A549 (cell line): ENCODE measurements around the gene TCAIM. TPM values are rescaled to one million over a fixed set of nuclear protein-coding genes. Genes with fewer than 3 reads are reported as not detected.

Experiments used
- ATAC-seq, 2 experiments: fragments of 200-7000 bp in 1 of 2; fragments of >200 bp in 1 of 2; cut with Nextera tagmentation in 1 of 2; cut with Tn5 transposase in 1 of 2; 3 replicates each; pipeline versions ENCODE4 v1.8.0 to v1.9.1; 2018 to 2020; ENCODE audit warnings: mild to moderate bottlenecking in 1 of 2, moderate library complexity in 1 of 2
- CTCF ChIA-PET: fragments of 300-600 bp; sonication (Branson Sonifier 250); formaldehyde crosslinking; extraction: SDS; loops from one replicate; lab custom pipeline; 2021; ENCODE audit warnings: antibody characterized with exemption, inconsistent platforms; lab: Yijun Ruan, JAX
- POLR2A ChIA-PET: fragments of 350-600 bp; formaldehyde crosslinking; extraction: SDS; loops from one replicate; lab custom pipeline; 2021; ENCODE audit warnings: antibody characterized with exemption, inconsistent platforms; lab: Yijun Ruan, JAX
- DNase-seq, 2 experiments: peaks; one replicate each; pipeline versions ENCODE4 v3.0.0 to v3.0.0-alpha.2; 2011 to 2016; ENCODE audit warnings: low read depth in 1 of 2, low spot score in 1 of 2
- FAIRE-seq: peaks from 2 replicates; lab custom pipeline; 2011; peaks lifted over from hg19 to GRCh38; lab: Jason Lieb, UNC
- H3K27ac ChIP-seq, 2 experiments: fragments of >200 bp; sonication (Bioruptor Twin); formaldehyde crosslinking; 3 replicates each; pipeline ENCODE4 v1.5.1; 2016 to 2017
- H3K4me1 ChIP-seq: fragments of >200 bp; sonication (Bioruptor Twin); formaldehyde crosslinking; 3 replicates; pipeline ENCODE4 v1.6.1; 2016
- H3K4me2 ChIP-seq: fragments of >200 bp; sonication (Bioruptor Twin); formaldehyde crosslinking; 3 replicates; pipeline ENCODE4 v1.6.1; 2016
- H3K4me3 ChIP-seq: fragments of >200 bp; sonication (Bioruptor Twin); formaldehyde crosslinking; 3 replicates; pipeline ENCODE4 v1.5.1; 2016
- H3K9me3 ChIP-seq: fragments of >200 bp; sonication (Bioruptor Twin); formaldehyde crosslinking; 3 replicates; pipeline ENCODE4 v1.6.1; 2016
- E2F6 ChIP-seq: IDR thresholded peaks from 2 replicates; pipeline ENCODE4 v1.6.1; 2012; ENCODE audit warnings: low read depth, borderline replicate concordance
- EHMT2 ChIP-seq: fragments of 200-600 bp; sonication (generic); IDR thresholded peaks from 2 replicates; pipeline ENCODE4 v1.6.1; 2016; ENCODE audit warnings: antibody characterized with exemption, low read depth, mild to moderate bottlenecking, moderate library complexity
- ESRRA ChIP-seq: fragments of 150-350 bp; IDR thresholded peaks from 2 replicates; pipeline ENCODE4 v1.6.1; 2014; ENCODE audit warnings: mild to moderate bottlenecking, low read length, borderline replicate concordance
- FOXS1 ChIP-seq: fragments of 250-450 bp; sonication (Bioruptor Pico); IDR thresholded peaks from 2 replicates; pipeline ENCODE4 v1.5.0; 2020; ENCODE audit warnings: mild to moderate bottlenecking, moderate library complexity
- HEYL ChIP-seq: fragments of 250-450 bp; sonication (Bioruptor Pico); IDR thresholded peaks from 2 replicates; pipeline ENCODE4 v1.8.0; 2021; ENCODE audit warnings: mild to moderate bottlenecking, moderate library complexity
- JUNB ChIP-seq: fragments of >200 bp; sonication (Bioruptor Twin); formaldehyde crosslinking; IDR thresholded peaks from 2 replicates; pipeline ENCODE4 v1.6.1; 2016
- KDM1A ChIP-seq: fragments of 200-600 bp; sonication (generic); IDR thresholded peaks from 2 replicates; pipeline ENCODE4 v1.6.1; 2016; ENCODE audit warnings: low read depth, mild to moderate bottlenecking
- MAFK ChIP-seq: fragments of 450-650 bp; IDR thresholded peaks from 2 replicates; pipeline ENCODE4 v1.6.1; 2014; ENCODE audit not compliant: partially characterized antibody
- PHF8 ChIP-seq: fragments of 200-600 bp; sonication (generic); IDR thresholded peaks from 2 replicates; pipeline ENCODE4 v1.6.1; 2016; ENCODE audit warnings: low read depth, mild to moderate bottlenecking, antibody characterized with exemption, moderate library complexity, borderline replicate concordance
- POLR2A ChIP-seq: IDR thresholded peaks from 2 replicates; pipeline ENCODE4 v1.6.1; 2012; ENCODE audit warnings: mild to moderate bottlenecking, low read length
- RCOR1 ChIP-seq: fragments of 150-350 bp; IDR thresholded peaks from 2 replicates; pipeline ENCODE4 v1.6.1; 2014; ENCODE audit warnings: antibody characterized with exemption, low read length, low read depth
- RNF2 ChIP-seq: fragments of 200-600 bp; sonication (generic); IDR thresholded peaks from 2 replicates; pipeline ENCODE4 v1.6.1; 2016; ENCODE audit warnings: low read depth, mild to moderate bottlenecking, antibody characterized with exemption, moderate library complexity, borderline replicate concordance
- ZC3H11A ChIP-seq: fragments of 450-650 bp; IDR thresholded peaks from 2 replicates; pipeline ENCODE4 v1.6.1; 2014; ENCODE audit warnings: antibody characterized with exemption, mild to moderate bottlenecking
- ZNF302 ChIP-seq: fragments of 250-450 bp; sonication (Bioruptor Pico); IDR thresholded peaks from 2 replicates; pipeline ENCODE4 v1.9.0; 2021; ENCODE audit warnings: inconsistent platforms, mild to moderate bottlenecking, moderate library complexity
- WGBS: methylation state at CpG from one replicate; pipeline ENCODE4 v1.1.6; 2017; ENCODE audit errors: missing lambda C conversion rate; 5-methylcytosine and 5-hydroxymethylcytosine counted together
- polyA plus RNA-seq, 4 experiments: library from polyadenylated mRNA; depleted of rRNA in 3 of 4; stranded (reverse); fragments of >200 nt; fragmentation: RNase III in 1 of 4; extraction: RNeasy Plus Mini Kit Qiagen cat#74134 plus additional on column Dnase treatment in 1 of 4; gene quantifications; 2 replicates in 3 of 4; 3 replicates in 1 of 4; pipeline ENCODE4 v1.2.3, GENCODE V29; 2011 to 2017
- TF ChIP-seq, protein P1 (sequence below): fragments of >200 bp; sonication (Bioruptor Twin); formaldehyde crosslinking; IDR thresholded peaks from 3 replicates; pipeline ENCODE4 v1.5.1; 2016

Gene TCAIM
- polyA plus RNA-seq, 2 of the 4 experiments (the other 2 are of a cell fraction): 10.8 to 19.2 TPM

DNA sequence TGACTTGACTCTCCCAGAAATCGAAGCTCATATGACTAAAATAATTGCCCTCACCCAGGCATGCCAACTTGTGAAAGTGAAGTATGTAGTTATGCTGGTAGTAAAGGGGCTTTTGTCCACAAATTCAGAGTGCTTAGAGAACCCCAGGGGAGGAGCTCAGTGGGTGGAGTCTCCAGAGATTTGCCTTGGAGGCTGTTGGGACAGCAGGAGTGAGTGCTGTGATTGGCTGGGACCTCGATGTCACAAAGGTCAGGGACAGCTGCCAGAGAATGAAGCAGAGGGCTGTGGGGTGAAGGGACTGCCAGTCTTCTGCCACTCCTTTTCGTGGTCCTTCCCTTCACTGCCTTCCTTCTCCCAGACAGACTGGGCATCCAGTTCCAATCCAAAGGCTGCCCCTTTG, 89.1 kb downstream of the TCAIM start:
- Histone ChIP-seq H3K4me2 (no peak overlapping the region), H3K27ac (no peak overlapping the region), H3K9me3 (no peaks in the 10 kb centered on the region), H3K4me1 (no peaks in the 10 kb centered on the region), H3K4me3 (no peak overlapping the region)
- no peak for ATAC-seq
- no peak for DNase-seq
- no peak for FAIRE-seq
- TF ChIP-seq MAFK (no peak), ESRRA (no peak), ZNF302 (CRISPR knock-in tag) (no peak), JUNB (no peak), FOXS1 (CRISPR knock-in tag) (no peak), KDM1A (no peak), RCOR1 (no peak)
- ChIA-PET CTCF (no interaction called here), POLR2A (no interaction called here)
- WGBS: 22% methylated on average over 3 of the region's 3 CpGs

DNA sequence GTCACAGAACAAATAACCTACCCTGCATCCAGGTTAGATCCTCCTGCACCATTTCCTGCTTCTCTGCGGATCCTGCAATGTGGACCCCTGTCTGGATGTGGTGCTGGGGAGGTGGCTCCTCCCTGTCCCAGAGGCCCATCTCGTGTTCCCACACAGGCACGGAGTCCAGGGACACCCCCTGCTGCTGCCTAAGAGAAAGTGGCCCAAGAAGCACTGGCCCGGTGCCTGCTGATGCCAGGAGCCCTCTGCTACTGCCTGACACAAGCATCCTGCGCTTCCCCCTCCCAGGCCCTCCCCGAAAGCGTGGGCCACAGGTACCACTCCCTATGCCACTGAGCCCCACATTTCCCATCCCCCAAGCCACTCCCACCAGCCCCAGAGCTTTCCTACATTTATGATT, 90.3 kb downstream of the TCAIM start:
- H3K27ac ChIP-seq: no peak overlapping the region
- POLR2A ChIA-PET: no interaction called here
- no peak overlapping the region for H3K4me2 ChIP-seq
- WGBS: 50% methylated on average over 2 of the region's 7 CpGs
- FAIRE-seq (no peak), ATAC-seq (no peak), DNase-seq (no peak)
- H3K4me3 ChIP-seq: no peak overlapping the region
- H3K4me1 ChIP-seq: no peaks in the 10 kb centered on the region
- no peaks in the 10 kb centered on the region for H3K9me3 ChIP-seq
- TF ChIP-seq PHF8 (no peak), POLR2A (no peak), HEYL (no peak), EHMT2 (no peak), ESRRA (no peak), RNF2 (no peak), ZC3H11A (no peak), FOXS1 (CRISPR knock-in tag) (no peak)
- TF ChIP-seq, protein P1, sequence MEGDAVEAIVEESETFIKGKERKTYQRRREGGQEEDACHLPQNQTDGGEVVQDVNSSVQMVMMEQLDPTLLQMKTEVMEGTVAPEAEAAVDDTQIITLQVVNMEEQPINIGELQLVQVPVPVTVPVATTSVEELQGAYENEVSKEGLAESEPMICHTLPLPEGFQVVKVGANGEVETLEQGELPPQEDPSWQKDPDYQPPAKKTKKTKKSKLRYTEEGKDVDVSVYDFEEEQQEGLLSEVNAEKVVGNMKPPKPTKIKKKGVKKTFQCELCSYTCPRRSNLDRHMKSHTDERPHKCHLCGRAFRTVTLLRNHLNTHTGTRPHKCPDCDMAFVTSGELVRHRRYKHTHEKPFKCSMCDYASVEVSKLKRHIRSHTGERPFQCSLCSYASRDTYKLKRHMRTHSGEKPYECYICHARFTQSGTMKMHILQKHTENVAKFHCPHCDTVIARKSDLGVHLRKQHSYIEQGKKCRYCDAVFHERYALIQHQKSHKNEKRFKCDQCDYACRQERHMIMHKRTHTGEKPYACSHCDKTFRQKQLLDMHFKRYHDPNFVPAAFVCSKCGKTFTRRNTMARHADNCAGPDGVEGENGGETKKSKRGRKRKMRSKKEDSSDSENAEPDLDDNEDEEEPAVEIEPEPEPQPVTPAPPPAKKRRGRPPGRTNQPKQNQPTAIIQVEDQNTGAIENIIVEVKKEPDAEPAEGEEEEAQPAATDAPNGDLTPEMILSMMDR: no peak
- CTCF ChIA-PET: no interaction called here

DNA sequence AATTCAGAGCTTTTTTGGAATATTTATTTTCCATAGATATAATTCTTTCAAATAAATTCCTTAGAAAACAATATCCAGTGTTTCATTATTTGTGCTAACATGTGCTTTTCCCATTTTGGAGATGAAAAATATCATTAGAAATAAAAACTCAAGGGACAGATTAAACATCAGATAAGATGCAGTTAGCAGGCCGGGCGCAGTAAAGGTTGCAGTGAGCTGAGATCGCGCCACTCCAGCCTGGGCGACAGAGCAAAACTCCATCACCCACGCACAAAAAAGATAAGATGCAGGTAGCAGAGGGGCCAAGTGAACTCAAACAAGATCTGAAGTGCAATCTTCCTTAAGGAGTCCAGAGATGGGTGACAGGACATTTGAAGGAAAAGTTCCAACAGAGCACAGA, 90.9 kb downstream of the TCAIM start:
- 87% methylated on average over 6 of the region's 6 CpGs for WGBS

DNA sequence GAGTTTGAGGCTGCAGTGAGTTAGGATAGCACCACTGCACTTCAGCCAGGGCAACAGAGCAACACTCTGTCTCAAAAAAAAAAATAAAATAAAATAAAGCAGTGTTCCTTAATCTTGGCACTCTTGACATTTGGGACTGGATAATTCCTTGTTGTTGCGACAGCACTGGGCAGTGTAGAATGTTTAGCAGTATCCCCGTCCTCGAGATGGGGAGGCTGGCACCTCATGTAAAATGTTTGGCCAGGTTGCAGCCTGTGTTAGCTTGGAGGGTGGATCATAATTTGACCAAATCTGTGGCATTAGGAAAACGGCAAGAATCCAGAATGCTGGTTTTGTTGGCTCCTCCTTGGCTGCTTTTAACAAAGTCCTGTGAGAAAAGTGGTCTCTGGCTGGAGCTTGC, 91.9 kb downstream of the TCAIM start:
- no peak for TF ChIP-seq RCOR1
- no peak for FAIRE-seq
- no peaks in the 10 kb centered on the region for H3K4me1 ChIP-seq
- POLR2A ChIA-PET: interaction anchor here (0.5 kb wide), 1 partner anchor 396 kb away, joined by 5 read pairs; no protein-coding TSS in a partner anchor
- H3K27ac ChIP-seq: no peak overlapping the region
- 0 out of 3 replicates have a peak, but pooled peaks cover 3% of the 10 kb centered on the region for H3K9me3 ChIP-seq
- no peak overlapping the region for H3K4me2 ChIP-seq
- 24% methylated on average over 4 of the region's 4 CpGs for WGBS
- no peak for ATAC-seq
- CTCF ChIA-PET: no interaction called here
- DNase-seq: no peak
- no peak overlapping the region for H3K4me3 ChIP-seq

More for the DNA sequence above, 90.9 kb downstream of the TCAIM start:
- Histone ChIP-seq H3K27ac (no peak overlapping the region), H3K4me3 (no peak overlapping the region), H3K4me2 (no peak overlapping the region), H3K9me3 (no peaks in the 10 kb centered on the region), H3K4me1 (no peaks in the 10 kb centered on the region)
- TF ChIP-seq E2F6: no peak
- CTCF ChIA-PET: no interaction called here
- FAIRE-seq: no peak
- POLR2A ChIA-PET: no interaction called here
- ATAC-seq: no peak
- DNase-seq: no peak
